Heart right ventricle (tissue), 16 donors: ENCODE results near the gene ECE1. TPM values are rescaled to one million over a fixed set of nuclear protein-coding genes. Genes with fewer than 3 reads are reported as not detected.

Experiments
- ATAC-seq, 8 donors: fragments of 200-7000 bp; cut with Tn5 transposase; one replicate each; pipeline ENCODE4 v1.9.1; 2020; ENCODE audit warnings: mild to moderate bottlenecking in 8 of 8, moderate library complexity in 8 of 8, moderate number of reproducible peaks in 1 of 8
- DNase-seq, 2 donors: peaks; one replicate each; pipeline ENCODE4 v3.0.0-alpha.2; 2020
- H3K27ac ChIP-seq, 10 donors: fragments of 200-600 bp; sonication (generic) in 2 of 10; one replicate each; pipeline versions ENCODE4 v1.5.0 to v1.8.0; 2020 to 2022; ENCODE audit warnings: mild to moderate bottlenecking in 3 of 10
- H3K27me3 ChIP-seq, 7 donors: fragments of 200-600 bp; one replicate each; pipeline ENCODE4 v1.8.0; 2021 to 2022; ENCODE audit warnings: mild to moderate bottlenecking in 2 of 7
- H3K36me3 ChIP-seq, 9 donors: fragments of 200-600 bp; sonication (generic) in 1 of 9; one replicate each; pipeline versions ENCODE4 v1.5.0 to v1.8.0; 2020 to 2022; ENCODE audit warnings: mild to moderate bottlenecking in 2 of 9
- H3K4me1 ChIP-seq, 9 donors: fragments of 200-600 bp; sonication (generic) in 1 of 9; one replicate each; pipeline versions ENCODE4 v1.5.0 to v1.8.0; 2020 to 2022; ENCODE audit warnings: mild to moderate bottlenecking in 4 of 9
- H3K4me3 ChIP-seq, 10 donors: fragments of 200-600 bp; sonication (generic) in 2 of 10; one replicate each; pipeline versions ENCODE4 v1.5.0 to v1.8.0; 2020 to 2022; ENCODE audit warnings: mild to moderate bottlenecking in 7 of 10, moderate library complexity in 2 of 10
- H3K9me3 ChIP-seq, 11 donors: fragments of 200-600 bp in 10 of 11; sonication (generic) in 2 of 11; one replicate each; pipeline versions ENCODE4 v1.5.0 to v1.8.0; 2013 to 2022; ENCODE audit warnings: mild to moderate bottlenecking in 2 of 11, control low read depth in 1 of 11, moderate library complexity in 1 of 11
- CTCF ChIP-seq, 9 donors: fragments of 200-600 bp; sonication (generic) in 2 of 9; IDR thresholded peaks; one replicate each; pipeline versions ENCODE4 v1.5.0 to v1.8.0; 2021 to 2022; ENCODE audit warnings: antibody characterized with exemption in 9 of 9, mild to moderate bottlenecking in 5 of 9, moderate library complexity in 1 of 9
- WGBS, 2 donors: extraction: QIAGEN DNeasy Blood & Tissue Kit; methylation state at CpG; one replicate each; pipeline ENCODE4 v1.1.7; 2013; ENCODE audit warnings: inconsistent platforms in 1 of 2; 5-methylcytosine and 5-hydroxymethylcytosine counted together
- intact Hi-C, 10 donors: fragments of 100-400 bp; cut with DNase I; formaldehyde crosslinking; loops; one replicate each; pipeline versions ENCODE4 v1.11.1 to v1.14.2; 2022
- polyA plus RNA-seq, 2 donors: library from polyadenylated mRNA; stranded (reverse); fragments of 200-250 nt; gene quantifications; one replicate each; pipeline ENCODE4 v1.2.3, GENCODE V29; 2013
- total RNA-seq, 10 donors: library from RNA; stranded (reverse); fragmentation: NEBNext Ultra II Directional in 3 of 10; extraction: Animal tissue kit (Norgen Biotek cat#: 25700) in 3 of 10; gene quantifications; one replicate each; pipeline versions ENCODE4 v1.2.1 to v1.2.4, GENCODE V29; 2021 to 2023
- donor health status: Arrhythmogenic right ventricular cardiomyopathy.
- donor health status: ischemic (EF 13 %, LVEDD 7.1; RV severe dilation, severe dysfunction).
- donor health status: healthy with polysubstance abuse.
- donor health status: DM: no; HTN: yes; CAD: no.
- donor health status: DM: no; HTN: no; CAD: no.
- donor health status: ischemic (EF 25% LVEDD 6.9; RV normal size, moderate dysfunction).
- donor health status: ischemic (EF 25% LVEDD 5.7; RV mildly dilated, moderate dysfunction).
- donor health status: healthy.
- donor health status: DM: yes; HTN: yes; CAD: no.
- donor health status: Ischemic cardiomyopathy.
- donor health status: ischemic (EF 35%, LVEDD 5.7; RV mildly dilated, moderate dysfunction).
- donor health status: nonischemic (EF 11% LVEDD 7.7; RV severe dilation, severe dysfunction).
- donor health status: DM: yes; HTN: yes; CAD: no.
- donor health status: PGD.
- donor health status: ischemic (EF 29% LVEDD 5.4; RV normal size, mild dysfunction).
- donor health status: nonischemic (EF 23%, LVEDD 6.1; RV moderate dilation, normal function).

ECE1 gene
- total and polyA plus RNA-seq, 12 donors, result 30.6 to 81.8 (median 51.8) TPM

GRCh38 chr1:21265644-21266043, 24.6 kb downstream of the ECE1 start:
- intact Hi-C loops, result no loop called here
- H3K9me3 ChIP-seq, result no peaks in the 10 kb centered on the region
- H3K4me3 ChIP-seq, result no peak overlapping the region
- H3K4me1 ChIP-seq, result peaks cover 48 to 100% (median 84%) of the 10 kb centered on the region in 9 donors
- no peak for TF ChIP-seq CTCF (IDR thresholded peaks at IDR 0.05)
- no peak for DNase-seq
- 79 to 81% methylated on average over 6 of the region's 6 CpGs for WGBS, 2 donors
- ATAC-seq, result no peak
- H3K27me3 ChIP-seq, result no peaks in the 10 kb centered on the region
- H3K36me3 ChIP-seq, result peaks cover 0 to 69% (median 3%) of the 10 kb centered on the region in 9 donors
- peak overlapping the region in 8 of 10 donors; percentile 2 to 98 (median 41) for H3K27ac ChIP-seq

GRCh38 chr1:21264898-21265297, 25.4 kb downstream of the ECE1 start:
- 73% methylated on average over 4 of the region's 4 CpGs for WGBS, 2 donors
- DNase-seq, result no peak
- Histone ChIP-seq H3K4me3 (no peak overlapping the region), H3K9me3 (no peaks in the 10 kb centered on the region), H3K4me1 (peaks cover 46 to 100% (median 83%) of the 10 kb centered on the region in 9 donors), H3K27me3 (no peaks in the 10 kb centered on the region), H3K27ac (peak overlapping the region in 7 of 10 donors; percentile 2 to 98 (median 50)), H3K36me3 (peaks cover 0 to 69% (median 3%) of the 10 kb centered on the region in 9 donors)
- no peak for TF ChIP-seq CTCF (IDR thresholded peaks at IDR 0.05)
- intact Hi-C loops, result loop anchor here in 2 of 10 donors (5.0 kb wide), 3 partner anchors 32 to 82 kb away; no protein-coding TSS in a partner anchor
- ATAC-seq, result no peak

GRCh38 chr1:21263653-21264225, 26.5 kb downstream of the ECE1 start:
- WGBS, 2 donors, result 88 to 90% methylated on average over 11 of the region's 11 CpGs
- Histone ChIP-seq H3K27me3 (no peaks in the 10 kb centered on the region), H3K27ac (peak overlapping the region; percentile 92 to 98 (median 96)), H3K4me3 (no peak overlapping the region), H3K4me1 (peaks cover 41 to 95% (median 71%) of the 10 kb centered on the region in 9 donors), H3K36me3 (peaks cover 0 to 69% (median 5%) of the 10 kb centered on the region in 9 donors), H3K9me3 (no peaks in the 10 kb centered on the region)
- ATAC-seq, result no peak
- no peak for TF ChIP-seq CTCF (IDR thresholded peaks at IDR 0.05)
- intact Hi-C loops, result loop anchor here in 3 of 10 donors (2.0 to 5.0 kb wide), 4 partner anchors 34 to 84 kb away; no protein-coding TSS in a partner anchor
- DNase-seq, result no peak

GRCh38 chr1:21263052-21263429, 27.2 kb downstream of the ECE1 start:
- no peaks in the 10 kb centered on the region for H3K27me3 ChIP-seq
- H3K27ac ChIP-seq, result peak overlapping the region; percentile 92 to 98 (median 96)
- intact Hi-C loops, result loop anchor here in 3 of 10 donors (2.0 to 5.0 kb wide), 4 partner anchors 34 to 84 kb away; no protein-coding TSS in a partner anchor
- WGBS, 2 donors, result 65 to 71% methylated on average over 10 of the region's 10 CpGs
- no peaks in the 10 kb centered on the region for H3K9me3 ChIP-seq
- ATAC-seq, result no peak
- H3K4me3 ChIP-seq, result no peak overlapping the region
- DNase-seq, result no peak
- H3K36me3 ChIP-seq, result peaks cover 0 to 69% (median 5%) of the 10 kb centered on the region in 9 donors
- no peak for TF ChIP-seq CTCF (IDR thresholded peaks at IDR 0.05)
- H3K4me1 ChIP-seq, result peaks cover 35 to 88% (median 64%) of the 10 kb centered on the region in 9 donors
